MG63 (cell line): ENCODE measurements around the gene ASH1L. TPM values are rescaled to one million over a fixed set of nuclear protein-coding genes. Genes with fewer than 3 reads are reported as not detected.
"Not testable (repeated sequence)": the region's sequence is repeated elsewhere in the genome, so short reads cannot be mapped to it uniquely, and the experiment has no call there.

Experiments
- DNase-seq: peaks from one replicate; pipeline ENCODE4 v3.0.0-alpha.2; 2020
- H3K27me3 ChIP-seq: fragments of 250-450 bp; sonication (Bioruptor Pico); 2 replicates; pipeline ENCODE4 v1.5.1; 2020; ENCODE audit warnings: mild to moderate bottlenecking, moderate library complexity
- H3K36me3 ChIP-seq: fragments of 250-450 bp; sonication (Bioruptor Pico); 2 replicates; pipeline ENCODE4 v1.5.1; 2020; ENCODE audit warnings: mild to moderate bottlenecking, moderate library complexity
- H3K4me3 ChIP-seq: fragments of 250-450 bp; sonication (Bioruptor Pico); 2 replicates; pipeline ENCODE4 v1.5.1; 2020; ENCODE audit warnings: mild to moderate bottlenecking, moderate library complexity
- H3K9me3 ChIP-seq: fragments of 250-450 bp; sonication (Bioruptor Pico); 2 replicates; pipeline ENCODE4 v1.5.1; 2020; ENCODE audit warnings: mild to moderate bottlenecking, moderate library complexity
- total RNA-seq: library from RNA; depleted of rRNA; stranded (reverse); fragments of >200 nt; shearing (Covaris generic); gene quantifications from 2 replicates; pipeline ENCODE4 v1.2.3, GENCODE V29; 2014; ENCODE audit warnings: low replicate concordance; rRNA removed

ASH1L gene, protein sequence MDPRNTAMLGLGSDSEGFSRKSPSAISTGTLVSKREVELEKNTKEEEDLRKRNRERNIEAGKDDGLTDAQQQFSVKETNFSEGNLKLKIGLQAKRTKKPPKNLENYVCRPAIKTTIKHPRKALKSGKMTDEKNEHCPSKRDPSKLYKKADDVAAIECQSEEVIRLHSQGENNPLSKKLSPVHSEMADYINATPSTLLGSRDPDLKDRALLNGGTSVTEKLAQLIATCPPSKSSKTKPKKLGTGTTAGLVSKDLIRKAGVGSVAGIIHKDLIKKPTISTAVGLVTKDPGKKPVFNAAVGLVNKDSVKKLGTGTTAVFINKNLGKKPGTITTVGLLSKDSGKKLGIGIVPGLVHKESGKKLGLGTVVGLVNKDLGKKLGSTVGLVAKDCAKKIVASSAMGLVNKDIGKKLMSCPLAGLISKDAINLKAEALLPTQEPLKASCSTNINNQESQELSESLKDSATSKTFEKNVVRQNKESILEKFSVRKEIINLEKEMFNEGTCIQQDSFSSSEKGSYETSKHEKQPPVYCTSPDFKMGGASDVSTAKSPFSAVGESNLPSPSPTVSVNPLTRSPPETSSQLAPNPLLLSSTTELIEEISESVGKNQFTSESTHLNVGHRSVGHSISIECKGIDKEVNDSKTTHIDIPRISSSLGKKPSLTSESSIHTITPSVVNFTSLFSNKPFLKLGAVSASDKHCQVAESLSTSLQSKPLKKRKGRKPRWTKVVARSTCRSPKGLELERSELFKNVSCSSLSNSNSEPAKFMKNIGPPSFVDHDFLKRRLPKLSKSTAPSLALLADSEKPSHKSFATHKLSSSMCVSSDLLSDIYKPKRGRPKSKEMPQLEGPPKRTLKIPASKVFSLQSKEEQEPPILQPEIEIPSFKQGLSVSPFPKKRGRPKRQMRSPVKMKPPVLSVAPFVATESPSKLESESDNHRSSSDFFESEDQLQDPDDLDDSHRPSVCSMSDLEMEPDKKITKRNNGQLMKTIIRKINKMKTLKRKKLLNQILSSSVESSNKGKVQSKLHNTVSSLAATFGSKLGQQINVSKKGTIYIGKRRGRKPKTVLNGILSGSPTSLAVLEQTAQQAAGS (N-terminal part only)
- total RNA-seq: 10.2 and 15.6 TPM in 2 replicates

- peak within 1 kb of the TSS; percentile 92 for H3K4me3 ChIP-seq
- H3K27me3 ChIP-seq: no peaks in the 10 kb centered on the region
- H3K9me3 ChIP-seq: no peaks in the 10 kb centered on the region
- peaks cover 21% of the 10 kb centered on the region for H3K36me3 ChIP-seq
- peak; percentile 96 for DNase-seq
These were observed at the start of gene ASH1L for GRCh38 chr1:155562581-155563376. TSS of gene ASH1L (minus strand) at chr1:155562803. CDS start at chr1:155521519, 41,284 bp downstream.

- Histone ChIP-seq H3K36me3 (peaks cover 18% of the 10 kb centered on the region), H3K4me3 (peak overlapping the region; percentile 59)
- DNase-seq, H3K27me3 ChIP-seq, H3K9me3 ChIP-seq: not testable (repeated sequence)
These were observed 47.6 kb upstream of the ASH1L start for GRCh38 chr1:155610257-155610647.

- Histone ChIP-seq H3K4me3 (peak within 1 kb of the TSS; percentile 59), H3K36me3 (peaks cover 14% of the 10 kb centered on the region), H3K27me3 (no peaks in the 10 kb centered on the region), H3K9me3 (no peaks in the 10 kb centered on the region)
- peak; percentile 99 for DNase-seq
These were observed 47.1 kb upstream of the ASH1L start, which contains the start of gene MSTO1 for GRCh38 chr1:155609515-155610256. TSS of gene MSTO1 (plus strand) at chr1:155610218. CDS start at chr1:155610249, 31 bp downstream.

DNA sequence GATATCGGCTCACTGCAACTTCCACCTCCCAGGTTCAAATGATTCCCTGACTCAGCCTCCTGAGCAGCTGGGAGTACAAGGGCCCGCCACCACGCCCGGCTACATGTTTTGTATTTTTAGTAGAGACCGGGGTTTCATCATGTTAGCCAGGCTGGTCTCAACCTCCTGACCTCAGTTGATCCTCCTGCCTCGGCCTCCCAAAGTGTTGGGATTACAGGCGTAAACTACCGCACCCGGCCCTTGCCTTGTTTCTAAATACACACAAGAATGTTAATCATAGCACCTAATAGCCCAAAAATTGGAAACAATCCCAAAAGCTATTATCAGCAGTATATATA is 46.3 kb upstream of the ASH1L start:
- Histone ChIP-seq H3K36me3 (peaks cover 13% of the 10 kb centered on the region), H3K9me3 (no peaks in the 10 kb centered on the region), H3K27me3 (no peaks in the 10 kb centered on the region), H3K4me3 (no peak overlapping the region)
- DNase-seq: no peak

- Histone ChIP-seq H3K9me3 (no peaks in the 10 kb centered on the region), H3K4me3 (no peak overlapping the region), H3K36me3 (peaks cover 7% of the 10 kb centered on the region), H3K27me3 (no peaks in the 10 kb centered on the region)
- peak; percentile 52 for DNase-seq
These were observed 45.1 kb upstream of the ASH1L start for GRCh38 chr1:155607708-155608107.

GRCh38 chr1:155599828-155600572 is 37.4 kb upstream of the ASH1L start:
- not testable (repeated sequence) for H3K9me3 ChIP-seq, DNase-seq, H3K27me3 ChIP-seq, H3K36me3 ChIP-seq, H3K4me3 ChIP-seq

DNA sequence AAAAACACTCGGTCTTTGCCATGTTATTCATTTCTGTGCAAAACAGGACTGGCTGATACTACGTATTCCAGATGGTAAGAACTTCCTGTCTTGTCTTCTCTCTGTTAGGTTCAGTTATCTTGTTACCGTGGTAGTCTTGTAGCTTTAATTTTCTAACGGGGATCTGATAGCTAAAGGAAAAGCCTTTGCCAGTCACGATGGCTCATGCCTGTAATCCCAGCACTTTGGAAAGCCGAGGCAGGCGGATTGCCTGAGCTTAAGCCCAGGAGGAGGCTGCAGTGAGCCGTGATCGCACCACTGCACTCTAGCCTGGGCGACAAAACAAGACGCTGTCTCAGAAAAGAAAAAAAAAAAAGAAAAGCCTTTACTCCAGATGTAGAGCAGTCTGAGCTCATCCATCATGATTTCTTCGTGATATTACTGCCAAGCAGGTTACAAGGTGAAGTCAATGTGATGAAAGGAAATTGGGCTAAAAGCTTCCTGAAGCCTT is 36.3 kb upstream of the ASH1L start:
- no peak overlapping the region for H3K4me3 ChIP-seq
- no peaks in the 10 kb centered on the region for H3K9me3 ChIP-seq
- no peaks in the 10 kb centered on the region for H3K36me3 ChIP-seq
- DNase-seq: peak; percentile 24
- no peaks in the 10 kb centered on the region for H3K27me3 ChIP-seq

GRCh38 chr1:155596864-155597263 is 34.3 kb upstream of the ASH1L start:
- Histone ChIP-seq H3K9me3 (no peaks in the 10 kb centered on the region), H3K36me3 (no peaks in the 10 kb centered on the region), H3K27me3 (no peaks in the 10 kb centered on the region), H3K4me3 (no peak overlapping the region)
- no peak for DNase-seq

DNA sequence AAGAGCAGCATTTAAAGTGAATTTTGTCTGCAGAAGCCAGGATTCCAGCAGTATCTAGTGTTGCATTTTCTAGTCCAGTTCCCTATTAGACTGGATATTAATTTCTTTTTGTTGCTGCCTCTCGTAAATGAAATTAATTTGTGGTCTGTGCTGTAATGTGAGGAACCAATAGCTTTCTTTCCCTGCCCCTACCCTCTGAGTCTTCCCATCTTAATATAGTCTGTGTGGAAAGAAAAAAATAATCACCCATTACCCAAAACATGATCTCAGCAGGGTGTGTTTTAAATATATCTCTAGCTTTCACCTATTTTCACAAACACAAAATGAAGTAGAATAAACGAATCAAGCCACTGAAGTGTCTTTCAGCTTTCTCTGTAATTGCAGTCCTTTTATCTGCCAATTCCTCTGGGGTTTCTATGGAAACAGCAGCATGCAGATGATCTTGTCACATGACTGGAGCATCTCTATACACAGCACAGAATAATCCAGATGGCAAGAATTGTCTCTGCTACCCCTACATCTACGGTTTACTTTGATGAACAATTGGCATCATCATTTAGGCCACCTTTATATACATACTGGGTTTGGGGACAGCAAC is 33.4 kb upstream of the ASH1L start:
- H3K4me3 ChIP-seq, DNase-seq, H3K36me3 ChIP-seq, H3K27me3 ChIP-seq, H3K9me3 ChIP-seq: not testable (repeated sequence)

GRCh38 chr1:155591770-155592169 is 29.2 kb upstream of the ASH1L start:
- DNase-seq: no peak
- Histone ChIP-seq H3K36me3 (peaks cover 6% of the 10 kb centered on the region; the same call in 1 of the 2 replicates), H3K9me3 (no peaks in the 10 kb centered on the region), H3K4me3 (no peak overlapping the region), H3K27me3 (no peaks in the 10 kb centered on the region)

GRCh38 chr1:155590516-155591247 is 28.1 kb upstream of the ASH1L start:
- DNase-seq, H3K4me3 ChIP-seq: not testable (repeated sequence)

GRCh38 chr1:155589282-155589681 is 26.7 kb upstream of the ASH1L start:
- H3K4me3 ChIP-seq, DNase-seq, H3K27me3 ChIP-seq, H3K36me3 ChIP-seq, H3K9me3 ChIP-seq: not testable (repeated sequence)

More at GRCh38 chr1:155590516-155591247, 28.1 kb upstream of the ASH1L start:
- H3K9me3 ChIP-seq, H3K36me3 ChIP-seq, H3K27me3 ChIP-seq: not testable (repeated sequence)

DNA sequence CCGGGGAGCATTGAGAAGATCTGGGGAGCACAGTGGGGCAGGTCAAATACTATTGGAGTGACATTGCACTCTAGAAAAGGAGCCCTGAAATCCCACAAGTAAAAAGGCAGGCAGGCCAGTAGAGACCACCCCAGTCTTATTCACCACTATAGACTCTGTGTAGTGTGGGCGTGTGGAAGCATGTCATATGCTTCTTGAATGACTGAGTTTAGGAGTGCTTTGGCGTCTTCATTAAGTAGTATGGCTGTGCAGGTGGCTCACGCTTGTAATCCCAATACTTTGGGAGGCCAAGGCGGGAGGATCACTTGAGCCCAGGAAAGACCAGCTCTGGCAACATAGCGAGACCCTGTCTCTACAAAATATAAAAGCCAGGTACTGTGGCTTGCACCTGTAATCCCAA is 21.2 kb upstream of the ASH1L start:
- H3K36me3 ChIP-seq, DNase-seq, H3K27me3 ChIP-seq, H3K9me3 ChIP-seq, H3K4me3 ChIP-seq: not testable (repeated sequence)

GRCh38 chr1:155575608-155576007 is 13.0 kb upstream of the ASH1L start:
- H3K27me3 ChIP-seq, DNase-seq, H3K4me3 ChIP-seq, H3K9me3 ChIP-seq: not testable (repeated sequence)
- H3K36me3 ChIP-seq: peaks cover 12% of the 10 kb centered on the region
